T-cell (primary cell): Measurements from ENCODE around the gene KIAA0513. TPM values are rescaled to one million over a fixed set of nuclear protein-coding genes. Genes with fewer than 3 reads are reported as not detected.

Source experiments
- ATAC-seq, 4 experiments: fragments of 200-7000 bp in 3 of 4; fragments of 150-1000 bp in 1 of 4; cut with Tn5 transposase; replicated peaks in 1 of 4; 1 replicate in 3 of 4; 2 replicates in 1 of 4; pipeline ENCODE4 v1.10.0; 2021; ENCODE audit warnings: moderate library complexity in 3 of 4, mild to moderate bottlenecking in 2 of 4, moderate number of reproducible peaks in 1 of 4
- CTCF ChIA-PET, 2 donors: fragments of 300-600 bp; sonication (Branson Sonifier 250); formaldehyde crosslinking; loops; one replicate each; lab custom pipeline; 2022; ENCODE audit warnings: antibody characterized with exemption in 2 of 2; lab: Charles Lee
- POLR2A ChIA-PET, 2 donors: fragments of 300-600 bp; sonication (Branson Sonifier 250); formaldehyde crosslinking; loops; one replicate each; lab custom pipeline; 2022; ENCODE audit warnings: antibody characterized with exemption in 2 of 2; lab: Charles Lee
- DNase-seq, 35 experiments: peaks; one replicate each; pipeline versions ENCODE4 v3.0.0 to v3.0.0-alpha.2; 2013 to 2023
- H3K27ac ChIP-seq: one replicate; pipeline ENCODE4 v1.5.1; 2013; ENCODE audit warnings: low read length
- H3K27me3 ChIP-seq, 2 experiments: replicated peaks in 1 of 2; 1 replicate in 1 of 2; 2 replicates in 1 of 2; pipeline versions ENCODE4 v1.6.1 to v1.7.0; 2013; ENCODE audit warnings: low read length in 1 of 2, mixed read lengths in 1 of 2; ENCODE audit not compliant: control insufficient read depth in 2 of 2, insufficient read depth in 2 of 2; ENCODE audit errors: extremely low read depth in 1 of 2
- H3K36me3 ChIP-seq, 2 donors: 1 replicate in 1 of 2; 2 replicates in 1 of 2; pipeline versions ENCODE4 v1.6.1 to v1.7.0; 2013; ENCODE audit warnings: low read length in 1 of 2; ENCODE audit not compliant: control insufficient read depth in 2 of 2, insufficient read depth in 1 of 2; ENCODE audit errors: extremely low read depth in 1 of 2
- H3K4me1 ChIP-seq, 2 experiments: 1 replicate in 1 of 2; 2 replicates in 1 of 2; pipeline versions ENCODE4 v1.6.1 to v1.7.0; 2013; ENCODE audit warnings: low read length in 2 of 2, mixed read lengths in 1 of 2; ENCODE audit not compliant: insufficient read depth in 2 of 2, control insufficient read depth in 1 of 2; ENCODE audit errors: extremely low read depth in 1 of 2
- H3K4me3 ChIP-seq, 2 donors: 1 replicate in 1 of 2; 2 replicates in 1 of 2; pipeline versions ENCODE4 v1.5.1 to v1.7.0; 2013; ENCODE audit warnings: mild to moderate bottlenecking in 2 of 2, low read length in 1 of 2, moderate library complexity in 1 of 2; ENCODE audit not compliant: control insufficient read depth in 1 of 2; ENCODE audit errors: extremely low read depth in 1 of 2
- H3K9me3 ChIP-seq: 2 replicates; pipeline ENCODE4 v1.7.0; 2013
- H3K27ac Mint-ChIP-seq, 2 donors: one replicate each; pipeline ENCODE4 v1.8.0; 2020 to 2021; ENCODE audit warnings: mild to moderate bottlenecking in 2 of 2, mixed read lengths in 2 of 2
- H3K27me3 Mint-ChIP-seq, 2 donors: one replicate each; pipeline ENCODE4 v1.8.0; 2021 to 2022; ENCODE audit warnings: mixed read lengths in 2 of 2
- H3K36me3 Mint-ChIP-seq: one replicate; pipeline ENCODE4 v1.8.0; 2021; ENCODE audit warnings: mixed read lengths
- H3K4me1 Mint-ChIP-seq, 3 donors: one replicate each; pipeline ENCODE4 v1.8.0; 2020 to 2022; ENCODE audit warnings: mixed read lengths in 3 of 3, mild to moderate bottlenecking in 1 of 3
- H3K4me3 Mint-ChIP-seq, 3 donors: one replicate each; pipeline ENCODE4 v1.8.0; 2020 to 2022; ENCODE audit warnings: mild to moderate bottlenecking in 3 of 3, mixed read lengths in 3 of 3, moderate library complexity in 3 of 3
- H3K9me3 Mint-ChIP-seq, 3 donors: one replicate each; pipeline ENCODE4 v1.8.0; 2020 to 2022; ENCODE audit warnings: mixed read lengths in 3 of 3
- WGBS: methylation state at CpG from one replicate; pipeline ENCODE4 v1.1.5; 2013; ENCODE audit warnings: missing lambda C conversion rate; ENCODE audit not compliant: insufficient coverage; 5-methylcytosine and 5-hydroxymethylcytosine counted together
- total RNA-seq, 35 experiments: library from RNA in 6 of 35; stranded (reverse) in 6 of 35; fragments of 120-200 nt in 1 of 35; gene quantifications; one replicate each; pipeline versions ENCODE4 v1.2.1 to v1.2.4 and lab custom pipeline; 2013 to 2026

KIAA0513 gene
- total RNA-seq, 5 donors from 2014 or later (not counting 1 experiment from before 2014, with no cell fraction given): 9.2 to 19.7 (median 17.2) TPM

GRCh38 chr16:85014311-85014710 lies 13.3 kb upstream of the KIAA0513 start:
- CTCF ChIA-PET: no interaction called here
- Mint-ChIP-seq H3K4me3 (no peak overlapping the region), H3K4me1 (peaks cover 28 to 32% (median 31%) of the 10 kb centered on the region in 3 donors), H3K36me3 (no peaks in the 10 kb centered on the region), H3K9me3 (no peaks in the 10 kb centered on the region), H3K27ac (no peak overlapping the region), H3K27me3 (peaks cover 0 to 3% of the 10 kb centered on the region in 2 donors)
- Histone ChIP-seq H3K4me1 (peaks cover 7 to 28% of the 10 kb centered on the region in 2 experiments), H3K4me3 (no peak overlapping the region), H3K27me3 (peaks cover 0 to 3% of the 10 kb centered on the region in 2 experiments), H3K27ac (no peak overlapping the region), H3K9me3 (no peaks in the 10 kb centered on the region), H3K36me3 (no peaks in the 10 kb centered on the region)
- WGBS: no CpG with 5 or more reads among the region's 2 CpGs
- ATAC-seq (no peak), DNase-seq (no peak)
- POLR2A ChIA-PET: no interaction called here

GRCh38 chr16:85015481-85016187 lies 12.0 kb upstream of the KIAA0513 start:
- ATAC-seq (no peak), DNase-seq (no peak)
- Mint-ChIP-seq H3K4me1 (peaks cover 19 to 21% (median 20%) of the 10 kb centered on the region in 3 donors), H3K4me3 (no peak overlapping the region), H3K36me3 (no peaks in the 10 kb centered on the region), H3K9me3 (no peaks in the 10 kb centered on the region), H3K27ac (no peak overlapping the region), H3K27me3 (peaks cover 0 to 3% of the 10 kb centered on the region in 2 donors)
- Histone ChIP-seq H3K9me3 (no peaks in the 10 kb centered on the region), H3K27ac (no peak overlapping the region), H3K36me3 (no peaks in the 10 kb centered on the region), H3K4me3 (no peak overlapping the region), H3K4me1 (peaks cover 4 to 19% of the 10 kb centered on the region in 2 experiments), H3K27me3 (peaks cover 0 to 3% of the 10 kb centered on the region in 2 experiments)
- WGBS: 100% methylated on average over 2 of the region's 5 CpGs
- ChIA-PET CTCF (interaction anchor here (0.6 to 1.0 kb wide), 2 partner anchors 19 to 133 kb away, joined by 4 read pairs; no protein-coding TSS in a partner anchor), POLR2A (no interaction called here)

- DNase-seq (peak in 2 of 35 experiments; percentile 12 to 31), ATAC-seq (no peak)
- Mint-ChIP-seq H3K4me3 (no peak overlapping the region), H3K36me3 (no peaks in the 10 kb centered on the region), H3K4me1 (peaks cover 12 to 15% (median 12%) of the 10 kb centered on the region in 3 donors), H3K9me3 (no peaks in the 10 kb centered on the region), H3K27me3 (peaks cover 0 to 3% of the 10 kb centered on the region in 2 donors), H3K27ac (no peak overlapping the region)
- ChIA-PET POLR2A (interaction anchor here in 1 of 2 donors (0.9 kb wide), 1 partner anchor 11 kb away, joined by 3 read pairs; the partner anchor contains the start of gene KIAA0513), CTCF (no interaction called here)
- WGBS: no CpG with 5 or more reads among the region's 4 CpGs
- no peak overlapping the region for H3K27ac ChIP-seq
- no peak overlapping the region for H3K4me3 ChIP-seq
- peaks cover 0 to 3% of the 10 kb centered on the region in 2 experiments for H3K27me3 ChIP-seq
- H3K9me3 ChIP-seq: no peaks in the 10 kb centered on the region
- no peaks in the 10 kb centered on the region for H3K36me3 ChIP-seq
- H3K4me1 ChIP-seq: peaks cover 2 to 8% of the 10 kb centered on the region in 2 experiments
Observed at GRCh38 chr16:85017151-85017550, 10.4 kb upstream of the KIAA0513 start.

- ChIA-PET CTCF (no interaction called here), POLR2A (interaction anchor here in 1 of 2 donors (0.9 kb wide), 1 partner anchor 10 kb away, joined by 3 read pairs; the partner anchor contains the start of gene KIAA0513)
- DNase-seq (no peak), ATAC-seq (no peak)
- H3K9me3 Mint-ChIP-seq: no peaks in the 10 kb centered on the region
- Histone ChIP-seq H3K27me3 (peaks cover 0 to 3% of the 10 kb centered on the region in 2 experiments), H3K4me3 (no peak overlapping the region), H3K9me3 (no peaks in the 10 kb centered on the region), H3K36me3 (no peaks in the 10 kb centered on the region), H3K4me1 (peaks cover 2 to 7% of the 10 kb centered on the region in 2 experiments), H3K27ac (no peak overlapping the region)
- H3K27ac Mint-ChIP-seq: peak overlapping the region in 1 of 2 donors; percentile 15
- H3K4me3 Mint-ChIP-seq: no peak overlapping the region
- H3K36me3 Mint-ChIP-seq: no peaks in the 10 kb centered on the region
- H3K4me1 Mint-ChIP-seq: peaks cover 10 to 13% (median 12%) of the 10 kb centered on the region in 3 donors
- peaks cover 0 to 3% of the 10 kb centered on the region in 2 donors for H3K27me3 Mint-ChIP-seq
- WGBS: 67% methylated on average over 3 of the region's 8 CpGs
Observed at GRCh38 chr16:85017633-85018032, 10.0 kb upstream of the KIAA0513 start.

GRCh38 chr16:85018529-85019236 lies 8.9 kb upstream of the KIAA0513 start:
- peaks cover 10 to 13% (median 12%) of the 10 kb centered on the region in 3 donors for H3K4me1 Mint-ChIP-seq
- H3K9me3 Mint-ChIP-seq: no peaks in the 10 kb centered on the region
- H3K4me3 ChIP-seq: no peak overlapping the region
- CTCF ChIA-PET: no interaction called here
- H3K27ac ChIP-seq: no peak overlapping the region
- DNase-seq (no peak), ATAC-seq (no peak)
- no peak overlapping the region for H3K4me3 Mint-ChIP-seq
- H3K4me1 ChIP-seq: peaks cover 2 to 7% of the 10 kb centered on the region in 2 experiments
- H3K9me3 ChIP-seq: no peaks in the 10 kb centered on the region
- no peaks in the 10 kb centered on the region for H3K36me3 Mint-ChIP-seq
- H3K27me3 Mint-ChIP-seq: peaks cover 0 to 3% of the 10 kb centered on the region in 2 donors
- no peak overlapping the region for H3K27ac Mint-ChIP-seq
- 86% methylated on average over 14 of the region's 19 CpGs for WGBS
- no peaks in the 10 kb centered on the region for H3K36me3 ChIP-seq
- peaks cover 0 to 3% of the 10 kb centered on the region in 2 experiments for H3K27me3 ChIP-seq
- POLR2A ChIA-PET: no interaction called here

- 94% methylated on average over 5 of the region's 9 CpGs for WGBS
- H3K4me3 Mint-ChIP-seq: no peak overlapping the region
- ChIA-PET POLR2A (no interaction called here), CTCF (no interaction called here)
- Histone ChIP-seq H3K27me3 (peaks cover 0 to 3% of the 10 kb centered on the region in 2 experiments), H3K9me3 (no peaks in the 10 kb centered on the region), H3K4me3 (no peak overlapping the region), H3K27ac (no peak overlapping the region), H3K36me3 (no peaks in the 10 kb centered on the region), H3K4me1 (peaks cover 2 to 7% of the 10 kb centered on the region in 2 experiments)
- H3K9me3 Mint-ChIP-seq: no peaks in the 10 kb centered on the region
- peaks cover 0 to 3% of the 10 kb centered on the region in 2 donors for H3K27me3 Mint-ChIP-seq
- no peaks in the 10 kb centered on the region for H3K36me3 Mint-ChIP-seq
- DNase-seq (no peak), ATAC-seq (no peak)
- H3K4me1 Mint-ChIP-seq: peaks cover 10 to 13% (median 12%) of the 10 kb centered on the region in 3 donors
- H3K27ac Mint-ChIP-seq: no peak overlapping the region
Observed at GRCh38 chr16:85019659-85020245, 7.8 kb upstream of the KIAA0513 start.
